Inflammatory macrophage treated with lipopolysaccharide for 1 hour (primary cell): Measurements from ENCODE around the gene KIFBP.

ENCODE experiments used
- DNase-seq, 2 donors: peaks; one replicate each; pipeline ENCODE4 v3.0.0-alpha.2; 2020 to 2022

The KIFBP gene

GRCh38 chr10:69052736-69053135 lies 64.1 kb downstream of the KIFBP start:
- DNase-seq, result no peak

- DNase-seq, result no peak
These were observed 66.6 kb downstream of the KIFBP start for GRCh38 chr10:69055241-69055640.

GRCh38 chr10:69056129-69056528 lies 67.5 kb downstream of the KIFBP start:
- peak; percentile 66 to 75 for DNase-seq

GRCh38 chr10:69056536-69057260 lies 68.1 kb downstream of the KIFBP start:
- DNase-seq, result no peak

- peak; percentile 52 to 59 for DNase-seq
These were observed 68.8 kb downstream of the KIFBP start for GRCh38 chr10:69057261-69057950.

GRCh38 chr10:69057951-69058297 lies 69.3 kb downstream of the KIFBP start:
- DNase-seq, result no peak

GRCh38 chr10:69060127-69060798 lies 71.7 kb downstream of the KIFBP start:
- DNase-seq, result no peak

GRCh38 chr10:69061305-69062161 lies 72.9 kb downstream of the KIFBP start:
- peak; percentile 99 for DNase-seq

GRCh38 chr10:69062901-69063300 lies 74.3 kb downstream of the KIFBP start:
- no peak for DNase-seq

- peak in 1 of 2 donors; percentile 25 for DNase-seq
These were observed 76.2 kb downstream of the KIFBP start for GRCh38 chr10:69064762-69065328.

GRCh38 chr10:69065406-69066361 lies 77.1 kb downstream of the KIFBP start:
- DNase-seq, result peak; percentile 97 to 100
